Natural killer cell (primary cell): ENCODE data around the gene CACNA1S. TPM values are rescaled to one million over a fixed set of nuclear protein-coding genes. Genes with fewer than 3 reads are reported as not detected.

Experiments used
- ATAC-seq, 3 donors: fragments of 150-1000 bp in 2 of 3; fragments of 200-7000 bp in 1 of 3; cut with Tn5 transposase; 1 replicate in 1 of 3; 2 replicates in 2 of 3; pipeline ENCODE4 v1.10.0; 2021; ENCODE audit warnings: mild to moderate bottlenecking in 2 of 3, moderate library complexity in 2 of 3
- DNase-seq, 2 donors: peaks; one replicate each; pipeline versions ENCODE4 v3.0.0 to v3.0.0-alpha.2; 2013 to 2021; ENCODE audit warnings: mixed read lengths in 1 of 2
- H3K27ac ChIP-seq: one replicate; pipeline ENCODE4 v1.5.1; 2013; ENCODE audit warnings: mild to moderate bottlenecking, low read length
- H3K27me3 ChIP-seq: one replicate; pipeline ENCODE4 v1.6.1; 2013; ENCODE audit warnings: low read length; ENCODE audit not compliant: control insufficient read depth, insufficient read depth
- H3K36me3 ChIP-seq: one replicate; pipeline ENCODE4 v1.6.1; 2013; ENCODE audit warnings: low read length; ENCODE audit not compliant: control insufficient read depth, insufficient read depth
- H3K4me1 ChIP-seq: one replicate; pipeline ENCODE4 v1.6.1; 2013; ENCODE audit warnings: low read length; ENCODE audit not compliant: control insufficient read depth, insufficient read depth
- H3K4me3 ChIP-seq: one replicate; pipeline ENCODE4 v1.5.1; 2013; ENCODE audit warnings: low read length
- H3K9me3 ChIP-seq: one replicate; pipeline ENCODE4 v1.6.1; 2013; ENCODE audit warnings: low read length; ENCODE audit not compliant: control insufficient read depth, insufficient read depth
- H3K27ac Mint-ChIP-seq, 2 donors: one replicate each; pipeline ENCODE4 v1.8.0; 2022; ENCODE audit warnings: mild to moderate bottlenecking in 2 of 2, mixed read lengths in 2 of 2, moderate library complexity in 1 of 2
- H3K27me3 Mint-ChIP-seq, 2 donors: one replicate each; pipeline ENCODE4 v1.8.0; 2022; ENCODE audit warnings: low read depth in 2 of 2, mixed read lengths in 2 of 2
- H3K36me3 Mint-ChIP-seq: one replicate; pipeline ENCODE4 v1.8.0; 2022; ENCODE audit warnings: mixed read lengths
- H3K4me1 Mint-ChIP-seq, 2 donors: one replicate each; pipeline ENCODE4 v1.8.0; 2022; ENCODE audit warnings: mixed read lengths in 2 of 2
- H3K4me3 Mint-ChIP-seq: one replicate; pipeline ENCODE4 v1.8.0; 2022; ENCODE audit warnings: mild to moderate bottlenecking, moderate library complexity, mixed read lengths
- H3K9me3 Mint-ChIP-seq, 2 donors: one replicate each; pipeline ENCODE4 v1.8.0; 2022; ENCODE audit warnings: mixed read lengths in 2 of 2
- CTCF ChIP-seq: fragments of 200-600 bp; IDR thresholded peaks from one replicate; pipeline ENCODE4 v1.8.0; 2022; ENCODE audit warnings: antibody characterized with exemption
- WGBS: methylation state at CpG from one replicate; pipeline ENCODE4 v1.1.7; 2013; ENCODE audit warnings: missing lambda C conversion rate; ENCODE audit not compliant: insufficient coverage; 5-methylcytosine and 5-hydroxymethylcytosine counted together
- intact Hi-C: fragments of 100-400 bp; cut with micrococcal nuclease; formaldehyde crosslinking; loops from one replicate; pipeline ENCODE4 v1.14.2; 2022
- total RNA-seq, 4 donors: library from RNA; stranded (reverse); fragments of 120-200 nt in 1 of 4; gene quantifications; one replicate each; pipeline versions ENCODE4 v1.2.3 to v1.2.4, GENCODE V29; 2013 to 2022

The CACNA1S gene
- total RNA-seq, 3 donors from 2014 or later (not counting 1 experiment from before 2014, with no cell fraction given): not detected

GRCh38 chr1:201139306-201139705 is 27.1 kb upstream of the CACNA1S start:
- H3K27ac Mint-ChIP-seq: no peak overlapping the region
- intact Hi-C loops: no loop called here

GRCh38 chr1:201138311-201138840 is 26.1 kb upstream of the CACNA1S start:
- Mint-ChIP-seq H3K27me3 (no peaks in the 10 kb centered on the region), H3K36me3 (no peaks in the 10 kb centered on the region)

More at GRCh38 chr1:201139306-201139705, 27.1 kb upstream of the CACNA1S start:
- Histone ChIP-seq H3K4me1 (no peaks in the 10 kb centered on the region), H3K36me3 (peaks cover 13% of the 10 kb centered on the region), H3K27me3 (no peaks in the 10 kb centered on the region), H3K4me3 (no peak overlapping the region), H3K27ac (no peak overlapping the region), H3K9me3 (no peaks in the 10 kb centered on the region)
- DNase-seq: no peak
- no peaks in the 10 kb centered on the region for H3K9me3 Mint-ChIP-seq
- ATAC-seq: no peak
- H3K4me1 Mint-ChIP-seq: no peaks in the 10 kb centered on the region
- H3K4me3 Mint-ChIP-seq: no peak overlapping the region
- H3K27me3 Mint-ChIP-seq: no peaks in the 10 kb centered on the region
- WGBS: 94% methylated on average over 5 of the region's 5 CpGs
- no peak for TF ChIP-seq CTCF
- H3K36me3 Mint-ChIP-seq: peaks cover 7% of the 10 kb centered on the region

GRCh38 chr1:201137579-201138310 is 25.5 kb upstream of the CACNA1S start:
- Histone ChIP-seq H3K9me3 (no peaks in the 10 kb centered on the region), H3K4me3 (no peak overlapping the region), H3K27me3 (no peaks in the 10 kb centered on the region), H3K4me1 (no peaks in the 10 kb centered on the region), H3K36me3 (peaks cover 3% of the 10 kb centered on the region), H3K27ac (no peak overlapping the region)
- H3K9me3 Mint-ChIP-seq: no peaks in the 10 kb centered on the region
- DNase-seq (no peak), ATAC-seq (no peak)
- no peak overlapping the region for H3K4me3 Mint-ChIP-seq
- intact Hi-C loops: no loop called here
- H3K27me3 Mint-ChIP-seq: no peaks in the 10 kb centered on the region
- H3K36me3 Mint-ChIP-seq: no peaks in the 10 kb centered on the region
- TF ChIP-seq CTCF: no peak
- 98% methylated on average over 5 of the region's 6 CpGs for WGBS
- H3K4me1 Mint-ChIP-seq: no peaks in the 10 kb centered on the region
- no peak overlapping the region for H3K27ac Mint-ChIP-seq

More at GRCh38 chr1:201138311-201138840, 26.1 kb upstream of the CACNA1S start:
- H3K4me1 Mint-ChIP-seq: no peaks in the 10 kb centered on the region
- Histone ChIP-seq H3K4me1 (no peaks in the 10 kb centered on the region), H3K27ac (no peak overlapping the region), H3K27me3 (no peaks in the 10 kb centered on the region), H3K9me3 (no peaks in the 10 kb centered on the region), H3K4me3 (no peak overlapping the region), H3K36me3 (peaks cover 8% of the 10 kb centered on the region)
- no peak overlapping the region for H3K27ac Mint-ChIP-seq
- no peak overlapping the region for H3K4me3 Mint-ChIP-seq
- 98% methylated on average over 6 of the region's 6 CpGs for WGBS
- no peak for ATAC-seq
- no peak for DNase-seq
- no peak for TF ChIP-seq CTCF
- no peaks in the 10 kb centered on the region for H3K9me3 Mint-ChIP-seq
- intact Hi-C loops: no loop called here
